ENCODE measurements around the gene EPHA2.

The EPHA2 gene

DNA sequence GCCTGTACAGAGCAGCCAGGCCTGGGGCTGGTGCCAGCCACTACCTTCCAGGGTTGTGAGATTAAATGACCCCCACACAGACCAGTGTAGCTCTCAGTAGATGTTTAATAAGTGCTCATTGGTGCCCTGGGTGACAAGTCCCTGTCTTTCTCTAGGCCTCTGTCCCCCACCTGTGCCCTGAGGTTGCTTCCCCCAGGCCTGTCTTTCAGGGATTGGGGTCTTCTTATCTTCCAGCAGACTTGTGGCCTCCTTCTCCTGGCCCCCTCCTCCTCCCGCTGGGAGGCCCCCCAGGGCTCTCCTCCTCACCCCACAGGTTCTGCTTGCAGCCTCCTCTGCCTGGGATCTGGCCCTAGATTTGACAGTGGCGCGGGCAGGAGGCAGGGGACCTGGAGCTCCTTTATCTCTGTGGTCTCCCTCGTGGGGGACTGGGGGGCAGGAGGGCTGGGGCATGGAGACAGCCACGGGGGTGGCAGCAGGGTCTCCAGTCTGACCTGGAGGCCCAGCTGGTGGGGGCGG is 40.3 kb downstream of the EPHA2 start:
- no peak overlapping the region for H3K4me3 ChIP-seq (ENCODE audit: low read depth, low read length)
- TF ChIP-seq, protein P1, sequence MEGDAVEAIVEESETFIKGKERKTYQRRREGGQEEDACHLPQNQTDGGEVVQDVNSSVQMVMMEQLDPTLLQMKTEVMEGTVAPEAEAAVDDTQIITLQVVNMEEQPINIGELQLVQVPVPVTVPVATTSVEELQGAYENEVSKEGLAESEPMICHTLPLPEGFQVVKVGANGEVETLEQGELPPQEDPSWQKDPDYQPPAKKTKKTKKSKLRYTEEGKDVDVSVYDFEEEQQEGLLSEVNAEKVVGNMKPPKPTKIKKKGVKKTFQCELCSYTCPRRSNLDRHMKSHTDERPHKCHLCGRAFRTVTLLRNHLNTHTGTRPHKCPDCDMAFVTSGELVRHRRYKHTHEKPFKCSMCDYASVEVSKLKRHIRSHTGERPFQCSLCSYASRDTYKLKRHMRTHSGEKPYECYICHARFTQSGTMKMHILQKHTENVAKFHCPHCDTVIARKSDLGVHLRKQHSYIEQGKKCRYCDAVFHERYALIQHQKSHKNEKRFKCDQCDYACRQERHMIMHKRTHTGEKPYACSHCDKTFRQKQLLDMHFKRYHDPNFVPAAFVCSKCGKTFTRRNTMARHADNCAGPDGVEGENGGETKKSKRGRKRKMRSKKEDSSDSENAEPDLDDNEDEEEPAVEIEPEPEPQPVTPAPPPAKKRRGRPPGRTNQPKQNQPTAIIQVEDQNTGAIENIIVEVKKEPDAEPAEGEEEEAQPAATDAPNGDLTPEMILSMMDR (IDR thresholded peaks at IDR 0.05; ENCODE audit: low read depth, low read length): no peak

- TF ChIP-seq, protein P1 (IDR thresholded peaks at IDR 0.05; ENCODE audit: low read depth, low read length): no peak
- no peak overlapping the region for H3K4me3 ChIP-seq (ENCODE audit: low read depth, low read length)
These were observed 41.1 kb downstream of the EPHA2 start for GRCh38 chr1:16114527-16115467.

DNA sequence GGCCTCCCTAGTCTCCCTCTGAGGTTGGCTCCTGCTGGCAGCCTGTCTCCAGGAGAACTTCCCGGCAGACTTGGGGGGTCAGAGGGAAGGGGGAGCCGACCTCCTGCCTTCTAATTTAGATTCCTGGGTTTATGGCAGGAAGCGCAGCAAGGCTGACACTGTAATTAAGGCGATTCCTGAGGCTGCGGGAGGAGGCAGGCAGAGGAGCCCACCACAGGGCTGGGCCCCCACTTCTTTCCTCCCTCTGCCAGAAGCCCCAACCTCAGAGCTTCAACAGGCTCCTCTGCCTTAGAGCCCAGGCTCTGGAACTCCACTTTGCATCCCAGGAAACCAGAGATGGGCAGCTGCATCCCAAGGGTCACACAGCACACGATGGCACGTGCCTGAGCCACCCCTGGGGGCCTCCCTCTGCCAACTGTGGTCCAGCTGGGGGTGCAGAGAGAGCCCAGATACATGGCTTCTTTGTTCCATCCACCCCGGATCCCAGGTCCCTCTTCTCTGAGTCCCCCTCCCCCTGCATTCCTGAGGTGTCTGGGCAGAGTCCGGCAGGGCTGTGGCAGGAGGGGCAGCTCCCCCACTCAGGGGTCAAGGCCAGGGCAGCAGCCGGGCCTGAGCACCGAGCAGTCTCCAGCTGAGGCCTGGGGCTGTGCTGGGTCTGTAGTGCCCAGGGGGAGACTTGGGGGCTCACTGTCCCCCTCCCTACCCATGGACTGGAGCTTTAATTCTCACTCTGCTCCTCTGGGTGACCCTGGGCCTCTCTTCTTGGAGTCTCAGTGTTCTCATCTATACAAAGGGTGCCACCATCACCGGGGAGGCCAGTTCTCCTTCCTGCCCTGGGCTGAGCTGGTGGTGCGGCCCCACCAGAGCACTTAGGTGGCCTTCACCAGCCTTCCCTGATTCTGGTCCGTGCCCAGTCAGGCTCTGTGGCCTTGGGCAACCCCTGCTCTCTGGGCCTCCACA is 43.0 kb downstream of the EPHA2 start:
- TF ChIP-seq, protein P1 (IDR thresholded peaks at IDR 0.05; ENCODE audit: low read depth, low read length): no peak
- no peak overlapping the region for H3K4me3 ChIP-seq (ENCODE audit: low read depth, low read length)

DNA sequence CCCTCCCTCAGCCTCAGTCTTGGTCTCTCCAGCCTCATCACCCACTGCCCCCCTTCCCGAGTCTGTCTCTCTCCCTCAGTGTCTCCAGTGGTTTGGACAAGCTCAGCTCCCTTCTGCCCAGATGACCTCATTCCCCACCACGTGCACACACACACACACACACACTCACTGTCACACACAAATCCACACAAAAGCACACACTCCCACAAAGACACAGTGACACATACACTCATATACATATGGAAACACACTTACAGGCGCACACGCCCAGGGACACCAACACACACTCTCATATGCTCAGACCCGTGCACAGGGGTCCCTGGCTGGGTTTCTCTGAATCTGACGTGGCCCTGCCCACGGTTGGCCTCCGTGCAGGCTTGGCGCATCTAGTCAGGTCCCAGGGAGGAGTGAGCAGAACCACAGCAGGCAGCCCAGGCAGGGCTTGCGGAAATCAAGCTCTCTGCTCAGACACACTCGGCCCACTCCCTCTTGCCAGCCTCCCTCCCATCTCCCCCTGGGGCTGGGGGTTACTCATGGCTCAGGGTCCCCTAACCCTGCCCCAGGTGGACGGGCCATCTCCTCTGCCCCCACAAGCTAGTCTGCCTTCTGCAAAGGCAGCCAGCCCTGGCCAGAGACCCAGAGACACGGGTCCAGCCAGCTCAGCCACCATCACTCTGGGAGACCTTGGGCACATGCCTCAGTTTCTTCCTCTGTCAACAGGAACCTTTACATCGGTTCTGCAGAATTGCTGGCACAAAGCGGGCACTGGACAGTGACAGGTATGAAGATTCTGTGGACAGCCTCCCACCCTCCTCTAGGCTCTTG is 43.9 kb downstream of the EPHA2 start:
- TF ChIP-seq, protein P1 (IDR thresholded peaks at IDR 0.05; ENCODE audit: low read depth, low read length): no peak
- H3K4me3 ChIP-seq (ENCODE audit: low read depth, low read length): no peak overlapping the region

- TF ChIP-seq, protein P1 (IDR thresholded peaks at IDR 0.05; ENCODE audit: low read depth, low read length): no peak
- no peak overlapping the region for H3K4me3 ChIP-seq (ENCODE audit: low read depth, low read length)
These were observed 45.0 kb downstream of the EPHA2 start for GRCh38 chr1:16110884-16111283.

DNA sequence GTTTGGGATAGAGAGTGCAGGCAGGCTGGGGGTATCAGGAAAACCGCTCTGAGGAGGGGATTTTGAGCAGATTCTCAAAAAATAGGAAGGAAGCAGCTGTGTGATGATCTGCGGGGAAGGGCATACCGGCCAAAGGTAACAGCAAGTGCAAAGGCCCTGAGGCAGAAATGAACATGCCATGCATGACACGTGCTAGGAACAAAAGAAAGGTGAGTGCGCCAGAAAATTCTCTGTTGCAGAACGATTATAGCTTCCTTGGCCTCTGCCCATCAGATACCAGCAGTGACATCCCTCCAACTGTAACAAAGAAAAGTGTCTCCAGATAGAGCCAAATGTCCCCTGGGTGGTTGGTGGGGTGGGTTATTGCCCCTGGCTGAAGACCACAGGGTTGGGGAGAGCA is 45.4 kb downstream of the EPHA2 start:
- no peak overlapping the region for H3K4me3 ChIP-seq (ENCODE audit: low read depth, low read length)
- TF ChIP-seq, protein P1 (IDR thresholded peaks at IDR 0.05; ENCODE audit: low read depth, low read length): no peak

All from WI38 (cell line).